Left ventricle myocardium inferior (tissue), 1 donor: ENCODE measurements around the gene ACBD5. TPM values are rescaled to one million over a fixed set of nuclear protein-coding genes. Genes with fewer than 3 reads are reported as not detected.

Source experiments
- DNase-seq: peaks from one replicate; pipeline ENCODE4 v3.0.0-alpha.2; 2020
- H3K27ac ChIP-seq: fragments of 200-600 bp; replicated peaks from 2 replicates; pipeline ENCODE4 v1.8.0; 2021
- H3K27me3 ChIP-seq: fragments of 200-600 bp; 2 replicates; pipeline ENCODE4 v1.8.0; 2021; ENCODE audit warnings: low read depth
- H3K36me3 ChIP-seq: fragments of 200-600 bp; 2 replicates; pipeline ENCODE4 v1.8.0; 2021
- H3K4me1 ChIP-seq: fragments of 200-600 bp; 2 replicates; pipeline ENCODE4 v1.8.0; 2021
- H3K4me3 ChIP-seq: fragments of 200-600 bp; 2 replicates; pipeline ENCODE4 v1.8.0; 2021; ENCODE audit warnings: mild to moderate bottlenecking, moderate library complexity
- H3K9me3 ChIP-seq: fragments of 200-600 bp; replicated peaks from 2 replicates; pipeline ENCODE4 v1.8.0; 2021
- CTCF ChIP-seq: fragments of 200-600 bp; IDR thresholded peaks from 2 replicates; pipeline ENCODE4 v1.8.0; 2021; ENCODE audit warnings: antibody characterized with exemption, mild to moderate bottlenecking, borderline replicate concordance
- intact Hi-C: fragments of 100-400 bp; cut with micrococcal nuclease; formaldehyde crosslinking; loops from one replicate; pipeline ENCODE4 v1.11.0; 2022
- total RNA-seq: library from RNA; stranded (reverse); fragmentation: NEBNext Ultra II Directional; extraction: Animal tissue kit (Norgen Biotek cat#: 25700); gene quantifications from one replicate; pipeline ENCODE4 v1.2.1, GENCODE V29; 2021
- donor health status: DM: no; HTN: yes; CAD: no; lungs with severe emphysema.

ACBD5 gene
- total RNA-seq, 1 donor from 2014 or later = 64.0 TPM

- H3K4me1 ChIP-seq = peaks cover 16% of the 10 kb centered on the region
- intact Hi-C loops = no loop called here
- TF ChIP-seq CTCF = no peak
- DNase-seq = no peak
- H3K4me3 ChIP-seq = no peak overlapping the region
- no peaks in the 10 kb centered on the region for H3K36me3 ChIP-seq
- no peak overlapping the region for H3K27ac ChIP-seq
- H3K27me3 ChIP-seq = no peaks in the 10 kb centered on the region
- H3K9me3 ChIP-seq = no peaks in the 10 kb centered on the region
Measured at GRCh38 chr10:27251554-27251953, 11.0 kb upstream of the ACBD5 start.

- peak overlapping the region; percentile 53 for H3K27ac ChIP-seq
- intact Hi-C loops = no loop called here
Measured at GRCh38 chr10:27248215-27248614, 7.6 kb upstream of the ACBD5 start.

GRCh38 chr10:27247441-27247840, 6.8 kb upstream of the ACBD5 start:
- Histone ChIP-seq H3K36me3 (no peaks in the 10 kb centered on the region), H3K27me3 (no peaks in the 10 kb centered on the region), H3K9me3 (no peaks in the 10 kb centered on the region), H3K27ac (peak overlapping the region; percentile 53), H3K4me3 (no peak overlapping the region), H3K4me1 (peaks cover 22% of the 10 kb centered on the region)
- no peak for DNase-seq
- TF ChIP-seq CTCF = no peak
- intact Hi-C loops = no loop called here

More at GRCh38 chr10:27248215-27248614, 7.6 kb upstream of the ACBD5 start:
- TF ChIP-seq CTCF = no peak
- DNase-seq = no peak
- no peaks in the 10 kb centered on the region for H3K27me3 ChIP-seq
- no peak overlapping the region for H3K4me3 ChIP-seq
- H3K9me3 ChIP-seq = no peaks in the 10 kb centered on the region
- H3K4me1 ChIP-seq = peaks cover 22% of the 10 kb centered on the region
- H3K36me3 ChIP-seq = no peaks in the 10 kb centered on the region

GRCh38 chr10:27247006-27247405, 6.4 kb upstream of the ACBD5 start:
- Histone ChIP-seq H3K4me3 (no peak overlapping the region), H3K4me1 (peaks cover 18% of the 10 kb centered on the region), H3K27me3 (no peaks in the 10 kb centered on the region), H3K36me3 (no peaks in the 10 kb centered on the region), H3K27ac (no peak overlapping the region), H3K9me3 (no peaks in the 10 kb centered on the region)
- no peak for DNase-seq
- TF ChIP-seq CTCF = no peak
- intact Hi-C loops = no loop called here

DNA sequence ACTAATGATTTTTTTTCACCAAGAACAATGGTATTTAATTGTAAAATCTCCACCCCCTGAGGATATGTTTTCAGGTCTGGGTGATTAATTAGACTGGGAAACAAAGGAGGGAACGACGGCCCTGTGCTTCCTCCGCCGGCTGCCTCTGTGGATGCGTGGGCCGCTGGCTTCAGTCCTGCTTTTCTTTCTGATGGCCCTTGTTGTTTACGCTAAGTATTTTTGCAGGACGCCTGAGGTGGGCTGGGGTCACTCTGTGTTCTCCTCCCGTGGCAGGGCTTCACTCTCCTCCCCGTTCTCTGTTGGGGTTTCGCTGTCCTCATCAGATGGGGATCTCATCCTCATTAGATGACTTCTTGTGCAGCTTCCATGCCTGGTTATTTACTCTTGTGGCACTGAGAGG, 5.2 kb upstream of the ACBD5 start:
- TF ChIP-seq CTCF = no peak
- H3K4me1 ChIP-seq = peaks cover 27% of the 10 kb centered on the region
- H3K36me3 ChIP-seq = no peaks in the 10 kb centered on the region
- no peaks in the 10 kb centered on the region for H3K9me3 ChIP-seq
- intact Hi-C loops = no loop called here
- no peaks in the 10 kb centered on the region for H3K27me3 ChIP-seq
- peak overlapping the region; percentile 28 for H3K27ac ChIP-seq
- no peak for DNase-seq
- no peak overlapping the region for H3K4me3 ChIP-seq

- Histone ChIP-seq H3K27ac (peak overlapping the region; percentile 28), H3K27me3 (no peaks in the 10 kb centered on the region), H3K4me3 (no peak overlapping the region), H3K9me3 (no peaks in the 10 kb centered on the region), H3K36me3 (no peaks in the 10 kb centered on the region), H3K4me1 (peaks cover 28% of the 10 kb centered on the region)
- no peak for DNase-seq
- no peak for TF ChIP-seq CTCF
- intact Hi-C loops = no loop called here
Measured at GRCh38 chr10:27244976-27245375, 4.4 kb upstream of the ACBD5 start.
